SU-DHL-6 (cell line): ENCODE measurements around the gene LATS1.

Source experiments
- CTCF ChIP-seq: fragments of 200-600 bp; sonication (generic); IDR thresholded peaks from one replicate; pipeline ENCODE4 v1.5.1; 2017; ENCODE audit warnings: antibody characterized with exemption, mild to moderate bottlenecking, low read length, moderate library complexity; ENCODE audit not compliant: insufficient read depth, poor library complexity, severe bottlenecking
- EZH2phosphoT487 ChIP-seq: fragments of 200-600 bp; sonication (generic), shearing (Covaris generic); conservative IDR thresholded peaks from 2 replicates; pipeline ENCODE4 v1.6.1; 2018; ENCODE audit warnings: mild to moderate bottlenecking, antibody characterized with exemption, low read length, moderate library complexity, mixed read lengths

- TF ChIP-seq CTCF (no peak), EZH2phosphoT487 (no peak)
These were observed 7.9 kb upstream of the LATS1 start for GRCh38 chr6:149725785-149726184.
